IPS DF 4.7 (cell line): ENCODE measurements around the gene CDK5R2.
"Not testable (repeated sequence)": the region's sequence is repeated elsewhere in the genome, so short reads cannot be mapped to it uniquely, and the experiment has no call there.

Source experiments
- DNase-seq: peaks from one replicate; pipeline ENCODE4 v3.0.0-alpha.2; 2013; ENCODE audit warnings: low spot score; ENCODE audit errors: extremely low read depth

The CDK5R2 gene

GRCh38 chr2:218959141-218959731 lies at the start of gene CDK5R2:
Gene CDK5R2, plus strand, starts transcription at chr2:218959666. Its CDS starts 155 bp downstream, at chr2:218959821.
- no peak for DNase-seq

- no peak for DNase-seq
Measured at GRCh38 chr2:218910741-218911140, 48.7 kb upstream of the CDK5R2 start.

DNA sequence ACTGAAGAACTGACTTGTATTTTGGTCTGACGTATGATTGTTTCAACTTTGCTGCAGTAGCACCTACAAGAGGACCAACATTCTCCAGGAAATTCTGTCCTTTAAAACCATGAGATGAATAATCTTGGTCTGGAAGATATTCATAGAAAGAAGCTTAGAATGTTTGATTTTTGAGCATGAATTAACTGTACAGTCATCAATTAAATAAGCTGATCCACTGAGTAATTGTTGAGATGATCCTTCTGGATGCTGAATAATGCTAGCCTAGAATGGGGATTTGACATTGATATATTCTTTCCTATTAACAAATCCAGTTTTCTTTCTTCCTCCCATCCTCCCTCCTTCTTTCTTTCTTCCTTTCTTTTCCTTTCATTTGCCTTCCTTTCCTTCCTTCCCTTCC lies 39.0 kb upstream of the CDK5R2 start:
- no peak for DNase-seq

DNA sequence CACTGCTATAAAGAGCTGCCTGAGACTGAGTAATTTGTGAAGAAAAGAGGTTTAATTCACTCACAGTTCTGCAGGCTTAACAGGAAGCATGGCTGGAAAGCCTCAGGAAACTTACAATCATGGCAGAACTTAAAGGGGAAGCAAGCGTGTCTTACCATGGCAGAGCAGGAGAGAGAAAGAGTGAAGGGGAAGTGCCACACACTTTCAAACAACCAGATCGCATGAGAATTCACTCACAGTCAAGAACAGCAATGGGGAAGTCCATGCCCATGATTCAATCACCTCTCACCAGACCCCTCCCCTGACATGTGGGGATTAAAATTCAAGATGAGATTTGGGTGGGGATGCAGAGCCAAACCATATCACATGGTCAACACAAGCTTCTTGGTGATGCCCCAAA lies 34.7 kb upstream of the CDK5R2 start:
- no peak for DNase-seq

DNA sequence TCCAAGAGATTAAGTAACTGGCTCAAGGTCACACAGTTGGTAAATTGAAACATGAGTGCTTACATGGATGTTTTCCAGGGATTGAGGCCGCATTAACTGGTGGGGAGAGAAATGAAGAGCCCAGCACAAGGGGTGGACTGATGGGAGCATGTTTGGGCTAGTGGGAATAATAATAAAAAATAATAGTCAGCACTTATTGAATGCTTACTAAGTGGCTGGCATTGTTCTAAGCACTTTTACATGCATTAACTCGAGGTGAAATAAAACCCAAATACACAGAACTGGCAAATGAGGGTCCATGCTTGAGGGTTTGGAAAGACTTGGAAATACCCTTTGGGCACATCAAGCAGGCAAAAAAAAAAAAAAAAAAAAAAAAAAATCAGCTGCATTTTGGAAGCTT lies 34.0 kb upstream of the CDK5R2 start:
- no peak for DNase-seq

DNA sequence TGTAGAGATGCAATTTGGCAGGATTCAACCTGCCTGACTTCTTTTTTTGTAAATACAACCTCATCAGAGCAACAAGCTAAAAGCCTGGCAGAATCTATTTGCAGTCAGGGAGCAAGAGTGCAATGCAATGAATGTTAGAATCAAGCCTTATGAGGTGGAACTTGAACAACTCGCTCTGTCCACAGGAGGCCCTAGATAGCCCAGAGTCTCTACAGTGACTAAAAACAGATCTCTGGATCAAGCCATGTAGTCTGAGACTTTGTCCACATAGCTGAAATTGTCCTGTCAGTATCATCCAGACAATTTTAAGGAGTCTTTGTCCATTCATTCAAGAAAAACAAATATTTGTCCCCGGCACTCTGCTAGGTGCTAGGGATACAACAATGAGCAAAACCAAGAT lies 32.0 kb upstream of the CDK5R2 start:
- DNase-seq = no peak

- no peak for DNase-seq
Measured at GRCh38 chr2:218927876-218928275, 31.6 kb upstream of the CDK5R2 start.

DNA sequence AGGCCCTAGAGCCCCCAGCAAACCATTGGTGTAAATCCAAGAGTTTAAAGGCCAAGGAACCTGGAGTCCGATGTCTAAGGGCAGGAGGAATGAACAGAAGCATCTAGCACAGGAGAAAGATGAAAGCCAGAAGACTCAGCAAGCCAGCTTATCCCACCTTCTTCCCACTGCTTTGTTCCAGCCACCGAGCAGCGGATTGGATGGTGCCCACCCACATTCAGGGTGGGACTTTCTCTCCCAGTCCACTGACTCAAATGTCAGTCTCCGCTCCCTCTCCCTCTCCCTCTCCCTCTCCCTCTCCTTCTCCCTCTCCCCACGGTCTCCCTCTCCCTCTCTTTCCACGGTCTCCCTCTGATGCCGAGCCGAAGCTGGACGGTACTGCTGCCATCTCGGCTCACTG lies 29.0 kb upstream of the CDK5R2 start:
- not testable (repeated sequence) for DNase-seq

- not testable (repeated sequence) for DNase-seq
Measured at GRCh38 chr2:218931751-218932150, 27.7 kb upstream of the CDK5R2 start.

DNA sequence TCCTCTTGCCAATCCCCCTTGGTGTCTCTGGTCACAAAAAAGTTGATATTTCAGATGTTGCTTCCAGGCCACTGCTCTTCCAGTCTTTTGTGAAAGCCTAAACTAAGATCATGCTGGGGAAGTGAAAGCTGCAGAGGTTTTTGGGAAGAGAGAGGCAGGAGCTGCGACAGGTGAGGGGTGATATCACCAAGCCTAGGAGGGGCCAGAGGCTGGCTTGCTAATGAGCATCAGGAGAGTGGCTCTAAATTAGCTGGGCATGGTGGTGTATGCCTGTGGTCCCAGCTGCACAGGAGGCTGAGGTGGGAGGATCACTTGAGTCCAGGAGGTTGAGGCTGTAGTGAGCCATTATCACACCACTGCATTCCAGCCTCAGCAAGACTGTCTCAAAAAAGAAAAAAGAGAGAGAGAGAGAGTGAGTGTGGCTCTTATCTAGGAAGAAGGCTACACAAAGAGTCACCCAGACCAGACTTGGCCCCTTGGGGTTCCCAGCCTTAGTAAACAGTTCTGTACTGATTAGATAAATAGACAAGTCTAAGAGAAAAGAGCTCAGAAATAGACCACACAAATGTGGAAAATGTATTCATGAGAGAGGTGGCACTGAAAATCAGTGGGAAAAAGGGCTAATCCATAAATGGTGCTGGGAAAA lies 14.6 kb upstream of the CDK5R2 start:
- DNase-seq = no peak

DNA sequence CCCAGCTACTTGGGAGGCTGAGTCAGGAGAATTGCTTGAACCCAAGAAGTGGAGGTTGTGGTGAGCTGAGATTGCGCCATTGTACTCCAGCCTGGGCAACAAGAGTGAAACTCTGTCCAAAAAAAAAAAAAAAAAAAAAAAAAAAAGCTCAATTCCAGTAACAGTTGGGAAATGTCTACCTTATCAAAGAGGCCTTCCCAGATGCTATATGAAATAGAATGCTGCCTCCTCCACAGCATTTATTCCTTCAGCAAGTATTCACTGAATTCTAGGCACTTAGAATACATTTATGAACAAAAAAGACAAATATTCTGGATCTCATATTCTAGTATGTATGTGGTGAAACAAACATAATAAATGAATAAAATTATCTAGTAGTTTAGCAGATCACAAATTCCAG lies 12.8 kb upstream of the CDK5R2 start:
- DNase-seq = no peak

DNA sequence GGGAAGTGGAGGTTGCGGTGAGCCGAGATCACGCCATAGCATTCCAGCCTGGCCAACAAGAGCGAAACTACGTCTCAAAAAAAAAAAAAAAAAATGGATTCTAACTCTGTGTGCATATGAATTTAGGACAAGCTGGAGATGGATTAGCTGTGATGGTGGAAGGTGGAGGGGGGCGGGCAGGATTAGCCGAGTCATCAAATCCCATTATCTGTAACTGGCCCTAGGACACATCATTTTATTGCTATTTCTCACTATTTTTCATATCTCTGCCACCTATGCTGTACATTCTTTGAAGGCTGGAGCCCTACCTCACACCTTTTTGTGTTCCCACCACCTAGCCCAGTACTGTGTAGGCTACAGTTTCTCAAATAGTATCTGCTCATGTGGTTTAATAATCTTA lies 7.3 kb upstream of the CDK5R2 start:
- DNase-seq = no peak

DNA sequence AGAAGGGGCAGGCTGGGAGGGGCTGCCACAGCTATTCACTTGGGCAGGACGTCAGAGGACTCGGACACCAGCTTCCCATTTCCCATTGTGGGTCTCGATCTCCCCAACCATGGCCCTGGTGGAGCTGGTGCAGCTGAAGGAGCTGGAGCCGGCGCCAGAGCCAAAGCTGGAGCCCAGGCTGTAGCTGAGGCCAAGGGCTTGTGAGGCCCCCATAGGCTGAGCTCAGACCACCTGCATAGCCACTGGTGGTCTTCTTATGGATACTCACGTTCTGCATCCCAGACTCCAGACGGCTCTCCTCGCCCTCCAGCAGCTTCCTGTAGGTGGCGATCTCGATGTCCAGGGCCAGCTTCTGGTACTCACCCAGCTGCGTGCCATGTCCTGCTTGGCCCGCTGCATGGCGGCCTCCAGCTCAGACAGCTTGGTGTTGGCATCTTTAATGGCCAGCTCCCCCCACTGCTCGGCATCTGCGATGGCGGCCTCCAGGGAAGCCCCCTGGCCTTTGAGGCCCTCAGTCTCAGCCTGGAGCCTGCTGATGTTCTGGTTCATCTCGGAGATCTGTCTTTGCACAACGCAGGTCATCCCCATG lies 6.0 kb upstream of the CDK5R2 start:
- no peak for DNase-seq

DNA sequence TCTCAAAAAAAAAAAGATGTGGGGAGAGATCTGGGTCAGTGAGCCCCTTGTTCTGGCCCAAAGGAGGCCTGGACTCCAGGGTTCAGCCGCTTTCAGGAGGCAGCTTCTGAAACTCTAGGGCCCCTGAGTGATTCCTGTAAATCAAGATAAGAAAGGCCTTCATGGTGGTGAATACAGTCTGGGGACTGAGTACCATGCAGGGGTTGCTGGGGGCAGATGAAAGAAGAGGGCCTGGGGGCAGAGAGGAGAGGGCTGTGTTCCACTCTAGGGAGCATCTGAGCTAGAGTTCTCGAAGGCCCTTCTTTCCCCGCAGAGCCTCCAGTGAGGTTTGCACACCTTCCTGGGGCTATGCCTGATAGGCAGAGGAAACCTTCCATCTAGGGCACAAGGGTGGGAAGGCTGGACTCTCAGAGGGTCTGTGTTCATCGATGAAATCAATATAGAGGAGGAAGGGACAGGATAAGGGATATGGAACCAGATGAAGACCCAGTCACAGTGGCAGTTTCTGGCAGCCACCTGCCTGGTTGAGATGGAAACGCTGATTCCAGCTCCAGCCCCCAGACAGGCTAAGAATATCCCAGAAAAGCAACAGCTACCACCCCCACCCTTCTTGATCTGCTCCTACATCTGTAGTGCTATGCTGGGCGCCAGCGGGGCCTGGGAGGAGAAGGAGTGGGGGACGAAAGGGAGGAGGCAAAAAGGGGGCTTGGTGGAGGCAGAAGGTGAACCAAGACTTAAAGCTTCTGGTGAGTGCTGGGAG lies 4.7 kb upstream of the CDK5R2 start:
- no peak for DNase-seq

- no peak for DNase-seq
Measured at GRCh38 chr2:218956039-218956438, 3.4 kb upstream of the CDK5R2 start.

DNA sequence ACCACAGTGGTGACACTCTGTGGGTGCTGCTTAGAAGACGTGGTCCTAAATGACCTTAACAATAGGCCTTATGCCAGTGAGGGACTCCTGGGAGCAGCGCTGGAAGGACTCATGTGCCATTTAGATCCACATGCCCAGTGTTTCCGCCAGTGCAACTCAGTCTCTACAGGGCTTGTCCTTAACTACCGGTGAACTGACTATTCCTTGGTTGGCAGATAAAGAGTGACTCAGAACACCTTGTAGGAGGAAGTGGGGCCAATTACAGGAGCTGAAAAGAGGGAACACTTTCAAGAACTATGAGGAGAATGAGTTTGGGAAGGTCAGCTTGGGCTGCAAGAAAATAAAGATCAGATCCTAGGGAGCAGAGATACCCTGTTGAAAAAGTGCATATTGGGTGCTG lies 1.8 kb upstream of the CDK5R2 start:
- DNase-seq = no peak

DNA sequence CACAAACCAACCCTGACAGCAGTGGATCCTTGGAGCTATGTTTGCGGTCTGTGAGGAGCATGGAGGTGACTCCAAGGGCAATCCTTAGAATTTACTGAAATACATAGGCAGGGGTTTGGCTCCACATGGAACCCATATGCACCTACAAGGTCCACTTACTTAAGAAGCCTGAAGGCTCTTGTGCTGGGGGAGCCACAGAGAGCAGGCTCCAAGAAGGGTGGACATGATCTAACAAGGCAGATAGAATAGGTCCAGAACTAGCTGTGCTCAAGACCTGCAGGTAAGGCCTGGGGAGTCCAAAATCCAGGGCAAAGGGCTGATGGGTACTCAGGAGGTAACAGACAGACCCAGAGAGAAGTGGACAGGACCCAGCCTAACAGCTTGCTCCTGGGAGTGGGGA lies 1.2 kb upstream of the CDK5R2 start:
- no peak for DNase-seq

- DNase-seq = no peak
Measured at GRCh38 chr2:218959761-218960308, 369 bp downstream of the CDK5R2 start.

DNA sequence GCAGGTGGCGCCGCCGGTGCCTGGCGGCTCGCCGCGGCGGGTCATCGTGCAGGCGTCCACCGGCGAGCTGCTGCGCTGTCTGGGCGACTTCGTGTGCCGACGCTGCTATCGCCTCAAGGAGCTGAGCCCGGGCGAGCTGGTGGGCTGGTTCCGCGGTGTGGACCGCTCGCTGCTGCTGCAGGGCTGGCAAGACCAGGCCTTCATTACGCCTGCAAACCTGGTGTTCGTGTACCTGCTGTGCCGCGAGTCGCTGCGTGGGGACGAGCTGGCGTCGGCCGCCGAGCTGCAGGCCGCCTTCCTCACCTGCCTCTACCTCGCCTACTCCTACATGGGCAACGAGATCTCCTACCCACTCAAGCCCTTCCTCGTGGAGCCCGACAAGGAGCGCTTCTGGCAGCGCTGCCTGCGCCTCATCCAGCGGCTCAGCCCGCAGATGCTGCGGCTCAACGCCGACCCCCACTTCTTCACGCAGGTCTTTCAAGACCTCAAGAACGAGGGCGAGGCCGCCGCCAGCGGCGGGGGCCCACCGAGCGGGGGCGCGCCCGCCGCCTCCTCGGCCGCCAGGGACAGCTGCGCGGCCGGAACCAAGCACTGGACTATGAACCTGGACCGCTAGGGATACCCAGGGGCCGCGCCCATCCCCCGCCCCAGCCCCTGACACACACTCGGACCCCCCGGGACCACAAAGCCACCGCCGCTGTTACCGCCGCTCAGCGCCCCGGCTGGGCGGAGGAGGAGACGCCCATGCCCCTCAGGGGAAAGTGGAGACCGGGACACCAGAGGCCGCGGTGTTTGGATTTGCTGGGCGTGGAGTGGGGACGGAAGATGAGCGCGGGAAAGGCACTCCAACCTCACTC lies 1.1 kb downstream of the CDK5R2 start:
- no peak for DNase-seq

- no peak for DNase-seq
Measured at GRCh38 chr2:218961229-218961628, 1.8 kb downstream of the CDK5R2 start.
